GM18868 (cell line): ENCODE results near the gene CTNND2.
A peak's percentile ranks its signal among the peaks of the same experiment; 100 is the strongest.
"Not testable (repeated sequence)": the region's sequence is repeated elsewhere in the genome, so short reads cannot be mapped to it uniquely, and the experiment has no call there.

Source experiments
- ATAC-seq: cut with Tn5 transposase; IDR thresholded peaks from one replicate; pipeline ENCODE4 v1.9.1; 2021; ENCODE audit warnings: mild to moderate bottlenecking, moderate library complexity; ENCODE audit not compliant: unreplicated experiment

The CTNND2 gene

GRCh38 chr5:11004523-11004922 lies 899.7 kb downstream of the CTNND2 start:
- ATAC-seq, result not testable (repeated sequence)

GRCh38 chr5:11000515-11001353 lies 903.5 kb downstream of the CTNND2 start:
- ATAC-seq, result no peak

DNA sequence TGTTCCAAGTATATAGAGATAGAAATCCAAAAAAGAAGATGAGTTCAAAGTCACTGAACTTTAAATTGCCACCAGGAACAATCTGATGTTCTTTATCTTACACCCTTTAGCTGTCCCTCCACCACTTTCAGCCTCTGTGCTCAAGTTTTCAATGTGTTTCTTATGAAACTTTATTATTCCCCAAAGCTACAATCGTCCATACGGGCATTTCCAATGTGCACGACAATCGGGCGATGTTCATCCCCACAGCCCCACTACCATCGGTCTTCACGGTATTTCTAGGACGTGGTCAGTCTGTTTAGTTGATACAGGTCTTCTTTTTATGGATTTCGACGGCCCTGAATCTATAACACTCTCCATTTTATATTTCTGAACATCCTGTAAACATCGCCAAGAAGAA lies 904.5 kb downstream of the CTNND2 start:
- ATAC-seq, result no peak

- ATAC-seq, result no peak
These were observed 908.4 kb downstream of the CTNND2 start for GRCh38 chr5:10995891-10996290.

DNA sequence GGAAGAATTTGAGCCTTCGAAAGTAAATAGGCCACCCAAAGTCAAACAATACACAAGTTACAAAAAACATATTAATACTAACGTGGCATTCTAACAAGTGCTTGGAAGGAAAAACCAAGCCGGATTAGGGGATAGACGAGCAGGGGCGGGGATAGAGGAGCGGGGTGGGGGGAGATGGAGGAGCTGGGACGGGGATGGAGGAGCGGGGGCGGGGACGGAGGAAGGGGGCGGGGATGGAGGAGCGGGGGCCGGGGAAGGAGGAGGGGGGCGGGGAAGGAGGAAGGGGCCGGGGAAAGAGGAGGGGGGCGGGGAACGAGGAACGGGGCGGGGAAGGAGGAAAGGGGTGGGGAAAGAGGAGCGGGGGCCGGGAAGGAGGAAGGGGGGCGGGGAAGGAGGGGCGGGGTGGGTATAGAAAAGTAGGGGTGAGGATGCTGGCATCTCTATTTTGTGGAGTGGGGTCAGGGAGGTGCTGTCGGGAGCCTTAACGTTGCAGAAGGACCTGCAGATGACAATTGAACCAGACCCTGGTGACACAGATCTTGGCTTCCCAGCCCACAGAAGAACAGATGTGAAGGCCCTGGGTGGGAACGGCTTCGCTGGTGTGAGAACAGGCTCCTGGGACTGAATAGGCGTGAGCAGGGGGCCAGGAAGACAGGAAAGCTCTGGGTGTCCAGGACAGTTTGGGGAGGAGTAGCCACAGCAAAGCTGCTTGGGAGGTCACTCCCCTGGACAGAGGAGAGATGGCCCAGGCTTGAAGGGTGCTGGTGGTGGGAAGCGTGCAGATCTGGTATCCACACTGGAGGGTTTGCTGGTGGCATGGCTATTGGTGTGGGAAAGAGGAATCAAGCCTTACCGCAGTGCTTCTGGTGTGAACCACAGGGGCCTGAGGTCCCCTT lies 909.9 kb downstream of the CTNND2 start:
- no peak for ATAC-seq

- ATAC-seq, result no peak
These were observed 913.6 kb downstream of the CTNND2 start for GRCh38 chr5:10990634-10991033.

- no peak for ATAC-seq
These were observed 914.5 kb downstream of the CTNND2 start for GRCh38 chr5:10989577-10990263.

- ATAC-seq, result no peak
These were observed 915.6 kb downstream of the CTNND2 start for GRCh38 chr5:10988622-10989021.

- peak; percentile 84 for ATAC-seq
These were observed 916.2 kb downstream of the CTNND2 start for GRCh38 chr5:10987925-10988504.

DNA sequence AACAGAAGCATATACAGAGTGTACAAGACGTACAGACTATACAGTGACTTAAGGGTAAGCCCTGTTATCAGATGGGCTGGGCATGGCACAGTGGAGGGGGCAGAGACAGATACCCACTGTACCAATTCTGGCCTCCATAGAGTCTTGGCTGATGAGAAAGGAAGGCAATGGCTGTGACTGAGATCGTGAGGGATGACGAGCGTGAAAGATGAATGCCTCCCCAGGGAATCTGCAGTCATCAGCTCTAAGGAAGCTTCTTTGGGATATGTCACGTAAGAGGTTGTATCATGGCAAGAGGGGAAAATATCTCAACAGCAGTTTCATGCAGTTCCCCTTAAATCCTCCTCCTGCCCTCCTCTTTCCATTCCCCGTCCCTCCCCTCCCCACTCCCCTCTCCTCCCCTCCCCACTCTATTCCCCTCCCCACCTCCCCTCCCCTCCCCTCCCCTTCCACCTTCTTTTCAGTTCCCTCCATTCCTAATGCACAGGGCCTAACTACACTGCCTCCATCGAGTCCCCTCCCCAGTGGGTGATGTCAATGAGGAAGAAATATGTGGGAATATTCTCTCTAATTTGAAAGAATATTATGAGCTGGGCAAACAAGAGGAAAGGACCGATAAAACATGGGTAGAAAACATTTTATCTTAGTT lies 916.8 kb downstream of the CTNND2 start:
- no peak for ATAC-seq

GRCh38 chr5:10985721-10986110 lies 918.5 kb downstream of the CTNND2 start:
- ATAC-seq, result peak; percentile 74

DNA sequence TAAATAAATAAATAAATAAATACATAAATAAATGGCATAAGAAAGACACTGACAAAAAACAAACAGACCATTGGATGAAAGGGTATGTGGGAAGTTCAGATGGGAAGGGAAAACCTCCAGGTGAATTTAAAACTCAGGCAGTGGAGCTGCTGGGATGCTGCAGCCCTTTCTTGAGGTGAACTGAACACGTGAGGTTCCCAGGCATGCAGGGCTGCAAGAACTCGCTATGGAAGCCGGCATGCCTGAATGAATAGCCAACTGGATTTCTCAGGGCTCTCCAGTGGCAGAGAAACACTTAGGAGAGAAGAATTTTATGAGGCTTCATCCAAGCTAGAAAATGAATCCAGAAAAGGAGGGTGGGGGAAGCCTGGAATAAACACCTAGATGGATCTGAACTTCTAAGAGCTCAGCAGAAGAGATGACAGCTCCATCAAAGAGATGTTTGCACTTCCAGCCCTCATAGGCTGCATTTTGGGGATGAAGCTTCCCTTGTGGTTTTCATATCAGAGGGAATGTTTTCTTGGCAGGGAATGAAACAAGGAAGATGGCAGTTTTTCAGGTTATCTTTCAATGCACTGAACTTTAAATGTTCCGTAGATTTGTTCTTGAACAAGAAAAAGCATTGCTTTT lies 919.0 kb downstream of the CTNND2 start:
- ATAC-seq, result no peak

- ATAC-seq, result no peak
These were observed 920.1 kb downstream of the CTNND2 start for GRCh38 chr5:10984021-10984715.

DNA sequence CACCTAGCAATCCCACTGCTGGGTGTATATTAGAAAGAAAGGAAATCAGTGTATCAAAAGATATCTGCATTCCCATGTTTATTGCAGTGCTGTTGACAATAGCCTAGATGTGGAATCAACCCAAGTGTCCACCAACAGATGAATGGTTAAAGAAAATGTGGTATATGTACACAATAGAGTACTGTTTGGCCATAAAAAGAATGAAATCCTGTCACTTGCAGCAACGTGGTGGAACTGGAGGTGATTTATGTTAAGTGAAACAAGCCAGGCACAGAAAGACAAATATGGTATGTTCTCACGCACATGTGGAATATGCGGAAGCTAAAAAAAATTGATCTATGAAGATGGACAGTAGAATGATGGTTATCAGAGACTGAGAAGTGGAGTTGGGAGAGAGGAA lies 921.6 kb downstream of the CTNND2 start:
- ATAC-seq, result no peak

GRCh38 chr5:10981932-10982331 lies 922.3 kb downstream of the CTNND2 start:
- ATAC-seq, result no peak

DNA sequence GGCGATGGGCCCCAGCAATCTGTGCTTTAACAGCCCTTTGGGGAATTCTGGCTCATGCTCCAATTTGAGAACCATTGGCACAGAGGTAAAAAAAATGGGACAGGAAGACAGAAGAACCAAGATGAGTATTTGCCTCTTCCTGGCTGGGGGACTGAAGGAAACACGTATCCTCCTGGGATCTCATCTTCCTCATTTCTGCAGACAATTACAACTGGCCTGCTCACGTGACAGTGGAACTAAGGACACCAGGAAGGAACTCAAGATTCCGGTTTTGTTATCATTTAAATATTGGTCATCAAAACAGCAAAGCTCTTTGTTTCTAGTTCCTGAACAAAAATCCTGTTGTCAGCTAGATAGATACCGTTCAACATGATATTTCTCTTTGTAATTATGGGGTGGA lies 927.2 kb downstream of the CTNND2 start:
- ATAC-seq, result no peak

- no peak for ATAC-seq
These were observed 928.3 kb downstream of the CTNND2 start for GRCh38 chr5:10975945-10976344.

GRCh38 chr5:10974850-10975249 lies 929.4 kb downstream of the CTNND2 start:
- no peak for ATAC-seq

DNA sequence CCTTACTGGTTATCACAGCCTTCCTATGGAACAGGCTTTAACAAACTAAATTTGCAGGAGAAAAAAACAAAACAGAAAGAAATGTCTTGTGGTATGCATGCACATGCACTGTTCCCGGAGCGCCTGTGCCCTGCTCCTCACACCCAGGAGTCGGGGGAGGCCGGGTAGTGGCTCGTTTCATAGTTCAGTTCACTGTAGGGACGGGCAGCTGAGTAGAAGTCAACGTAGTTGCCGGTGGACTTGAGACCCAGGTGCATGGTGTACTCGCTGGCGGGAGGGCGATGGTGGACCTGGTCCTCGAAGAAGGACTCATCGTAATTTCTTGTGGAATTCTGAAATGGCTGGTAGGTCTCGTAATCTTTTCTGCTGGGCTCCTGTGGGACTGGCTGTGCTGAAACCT lies 930.9 kb downstream of the CTNND2 start:
- no peak for ATAC-seq
